Nephron (organoid): Measurements from ENCODE around the gene HHIPL1.

Experiments used
- H3K27ac Mint-ChIP-seq, 3 experiments: 2 replicates each; pipeline ENCODE4 v1.8.0; 2020; ENCODE audit warnings: mixed read lengths in 3 of 3, mild to moderate bottlenecking in 2 of 3, moderate library complexity in 1 of 3
- H3K27me3 Mint-ChIP-seq: 2 replicates; pipeline ENCODE4 v1.8.0; 2021; ENCODE audit warnings: low read depth, mild to moderate bottlenecking, moderate library complexity, mixed read lengths
- H3K36me3 Mint-ChIP-seq: 2 replicates; pipeline ENCODE4 v1.8.0; 2020; ENCODE audit warnings: low read depth, mixed read lengths
- H3K4me1 Mint-ChIP-seq: 2 replicates; pipeline ENCODE4 v1.8.0; 2020; ENCODE audit warnings: mixed read lengths
- H3K4me3 Mint-ChIP-seq, 3 experiments: 2 replicates each; pipeline ENCODE4 v1.8.0; 2020; ENCODE audit warnings: mild to moderate bottlenecking in 3 of 3, mixed read lengths in 3 of 3, moderate library complexity in 2 of 3
- H3K9me3 Mint-ChIP-seq: 2 replicates; pipeline ENCODE4 v1.8.0; 2020; ENCODE audit warnings: mixed read lengths
- TF ChIP-seq, protein P1 (sequence below), 3 experiments: fragments of 200-600 bp; sonication (generic); IDR thresholded peaks; one replicate each; pipeline ENCODE4 v1.5.0; 2021; ENCODE audit warnings: antibody characterized with exemption in 3 of 3; ENCODE audit not compliant: unreplicated experiment in 3 of 3

The HHIPL1 gene

DNA sequence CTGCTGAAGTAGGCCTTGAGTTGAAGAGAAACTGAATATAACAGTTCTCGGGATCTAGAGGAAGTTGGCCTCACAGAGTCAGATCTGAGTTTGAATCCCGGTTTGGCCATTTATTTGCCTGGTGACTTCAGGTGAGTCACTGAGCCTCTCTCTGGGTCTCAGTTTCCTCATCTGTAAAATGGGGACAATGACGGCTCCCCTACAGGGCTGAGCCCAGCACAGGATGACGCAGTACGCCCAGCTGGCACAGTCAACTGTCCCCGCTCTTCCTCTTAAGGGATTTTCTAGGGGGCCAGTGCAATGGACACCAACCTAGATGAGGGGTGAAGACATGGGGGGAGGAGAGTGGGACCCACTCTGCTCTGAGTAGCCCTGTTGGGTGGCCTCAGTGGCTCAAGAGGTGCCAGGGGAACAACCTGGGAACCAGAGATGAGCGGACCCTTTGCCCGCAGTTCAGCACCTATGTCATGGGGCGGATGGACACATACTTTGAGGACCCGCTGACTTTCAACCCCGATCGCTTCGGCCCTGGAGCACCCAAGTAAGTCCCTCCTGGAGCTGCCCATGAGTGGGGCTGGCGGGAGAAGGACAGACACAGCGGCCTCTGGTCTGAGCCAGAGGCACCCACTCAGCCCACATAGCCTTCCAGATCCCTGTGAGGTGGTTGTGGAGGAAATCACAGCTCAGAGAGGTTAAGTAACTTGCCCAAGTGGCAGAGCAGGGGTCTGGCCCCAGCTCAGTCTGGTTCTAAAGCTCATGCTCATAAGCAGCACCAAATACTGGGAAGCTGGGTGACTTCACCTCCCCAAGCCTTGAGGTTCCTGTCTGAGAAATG, 80.2 kb downstream of the HHIPL1 start:
- H3K27ac Mint-ChIP-seq = no peak overlapping the region
- H3K36me3 Mint-ChIP-seq = no peaks in the 10 kb centered on the region
- no peak overlapping the region for H3K4me3 Mint-ChIP-seq
- no peaks in the 10 kb centered on the region for H3K4me1 Mint-ChIP-seq
- H3K27me3 Mint-ChIP-seq = peaks cover 13% of the 10 kb centered on the region
- no peaks in the 10 kb centered on the region for H3K9me3 Mint-ChIP-seq
- TF ChIP-seq, protein P1, sequence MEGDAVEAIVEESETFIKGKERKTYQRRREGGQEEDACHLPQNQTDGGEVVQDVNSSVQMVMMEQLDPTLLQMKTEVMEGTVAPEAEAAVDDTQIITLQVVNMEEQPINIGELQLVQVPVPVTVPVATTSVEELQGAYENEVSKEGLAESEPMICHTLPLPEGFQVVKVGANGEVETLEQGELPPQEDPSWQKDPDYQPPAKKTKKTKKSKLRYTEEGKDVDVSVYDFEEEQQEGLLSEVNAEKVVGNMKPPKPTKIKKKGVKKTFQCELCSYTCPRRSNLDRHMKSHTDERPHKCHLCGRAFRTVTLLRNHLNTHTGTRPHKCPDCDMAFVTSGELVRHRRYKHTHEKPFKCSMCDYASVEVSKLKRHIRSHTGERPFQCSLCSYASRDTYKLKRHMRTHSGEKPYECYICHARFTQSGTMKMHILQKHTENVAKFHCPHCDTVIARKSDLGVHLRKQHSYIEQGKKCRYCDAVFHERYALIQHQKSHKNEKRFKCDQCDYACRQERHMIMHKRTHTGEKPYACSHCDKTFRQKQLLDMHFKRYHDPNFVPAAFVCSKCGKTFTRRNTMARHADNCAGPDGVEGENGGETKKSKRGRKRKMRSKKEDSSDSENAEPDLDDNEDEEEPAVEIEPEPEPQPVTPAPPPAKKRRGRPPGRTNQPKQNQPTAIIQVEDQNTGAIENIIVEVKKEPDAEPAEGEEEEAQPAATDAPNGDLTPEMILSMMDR (IDR thresholded peaks at IDR 0.05; ENCODE audit: unreplicated experiment in 3 of 3) = no peak

DNA sequence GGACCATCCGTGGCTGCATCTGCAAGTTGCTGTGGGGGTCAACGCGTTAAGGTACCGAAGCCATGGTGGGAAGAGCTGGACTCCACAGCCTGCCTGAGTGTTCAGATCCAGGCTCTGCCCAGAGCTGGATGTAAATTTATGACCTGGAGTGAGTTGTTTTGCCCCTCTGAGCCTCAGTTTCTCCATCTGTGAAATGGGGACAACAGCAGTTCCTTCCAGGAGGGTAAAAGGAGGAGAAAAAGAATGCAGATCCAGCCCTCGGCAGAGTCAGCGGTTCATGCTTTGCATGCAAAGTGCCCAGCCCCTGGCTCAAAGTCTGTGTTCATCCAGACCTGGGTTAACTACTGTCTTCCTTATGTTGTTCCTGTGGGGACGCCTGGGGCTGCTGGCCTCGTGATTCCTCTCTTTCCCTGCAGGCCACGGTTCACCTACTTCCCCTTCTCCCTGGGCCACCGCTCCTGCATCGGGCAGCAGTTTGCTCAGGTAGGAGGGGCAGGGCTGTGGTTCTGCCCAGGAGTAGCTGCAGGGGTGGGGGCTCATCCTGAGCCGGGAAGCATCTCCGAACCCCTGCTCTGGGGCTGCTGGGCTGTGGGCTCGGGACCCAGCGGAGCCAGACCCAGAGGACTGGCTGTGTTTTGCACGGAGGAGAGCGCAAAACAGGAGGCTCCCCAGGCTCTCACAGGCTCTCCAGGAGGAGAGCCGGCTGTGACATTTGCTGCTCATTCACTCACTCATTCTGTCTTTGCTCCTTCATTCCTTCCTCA, 81.0 kb downstream of the HHIPL1 start:
- TF ChIP-seq, protein P1 (IDR thresholded peaks at IDR 0.05; ENCODE audit: unreplicated experiment in 3 of 3) = no peak
- Mint-ChIP-seq H3K4me3 (no peak overlapping the region), H3K4me1 (no peaks in the 10 kb centered on the region), H3K9me3 (no peaks in the 10 kb centered on the region), H3K27me3 (peaks cover 13% of the 10 kb centered on the region), H3K27ac (peak overlapping the region in 1 of 3 experiments; percentile 31), H3K36me3 (no peaks in the 10 kb centered on the region)

DNA sequence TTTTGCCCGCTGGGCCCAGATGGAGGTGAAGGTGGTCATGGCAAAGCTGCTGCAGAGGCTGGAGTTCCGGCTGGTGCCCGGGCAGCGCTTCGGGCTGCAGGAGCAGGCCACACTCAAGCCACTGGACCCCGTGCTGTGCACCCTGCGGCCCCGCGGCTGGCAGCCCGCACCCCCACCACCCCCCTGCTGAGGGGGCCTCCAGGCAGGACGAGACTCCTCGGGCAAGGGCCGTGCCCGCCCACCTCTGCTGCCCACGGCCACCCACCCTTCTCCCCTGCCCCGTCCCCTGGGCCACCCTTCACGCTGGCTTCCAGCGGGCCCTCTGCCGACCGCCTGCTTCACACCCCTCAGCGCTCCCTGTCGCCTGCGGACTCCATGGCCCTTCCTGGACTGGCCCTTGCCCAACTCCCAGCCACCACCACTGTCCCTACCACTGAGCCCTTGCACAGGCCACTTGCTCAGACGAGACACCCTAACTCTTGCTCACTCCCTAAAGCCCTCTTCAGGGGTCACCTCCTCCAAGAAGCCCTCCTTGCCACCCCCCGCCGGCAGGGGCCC, 81.7 kb downstream of the HHIPL1 start:
- no peaks in the 10 kb centered on the region for H3K4me1 Mint-ChIP-seq
- H3K36me3 Mint-ChIP-seq = no peaks in the 10 kb centered on the region
- no peak overlapping the region for H3K27ac Mint-ChIP-seq
- peaks cover 13% of the 10 kb centered on the region for H3K27me3 Mint-ChIP-seq
- no peak overlapping the region for H3K4me3 Mint-ChIP-seq
- TF ChIP-seq, protein P1 (IDR thresholded peaks at IDR 0.05; ENCODE audit: unreplicated experiment in 3 of 3) = no peak
- H3K9me3 Mint-ChIP-seq = no peaks in the 10 kb centered on the region

DNA sequence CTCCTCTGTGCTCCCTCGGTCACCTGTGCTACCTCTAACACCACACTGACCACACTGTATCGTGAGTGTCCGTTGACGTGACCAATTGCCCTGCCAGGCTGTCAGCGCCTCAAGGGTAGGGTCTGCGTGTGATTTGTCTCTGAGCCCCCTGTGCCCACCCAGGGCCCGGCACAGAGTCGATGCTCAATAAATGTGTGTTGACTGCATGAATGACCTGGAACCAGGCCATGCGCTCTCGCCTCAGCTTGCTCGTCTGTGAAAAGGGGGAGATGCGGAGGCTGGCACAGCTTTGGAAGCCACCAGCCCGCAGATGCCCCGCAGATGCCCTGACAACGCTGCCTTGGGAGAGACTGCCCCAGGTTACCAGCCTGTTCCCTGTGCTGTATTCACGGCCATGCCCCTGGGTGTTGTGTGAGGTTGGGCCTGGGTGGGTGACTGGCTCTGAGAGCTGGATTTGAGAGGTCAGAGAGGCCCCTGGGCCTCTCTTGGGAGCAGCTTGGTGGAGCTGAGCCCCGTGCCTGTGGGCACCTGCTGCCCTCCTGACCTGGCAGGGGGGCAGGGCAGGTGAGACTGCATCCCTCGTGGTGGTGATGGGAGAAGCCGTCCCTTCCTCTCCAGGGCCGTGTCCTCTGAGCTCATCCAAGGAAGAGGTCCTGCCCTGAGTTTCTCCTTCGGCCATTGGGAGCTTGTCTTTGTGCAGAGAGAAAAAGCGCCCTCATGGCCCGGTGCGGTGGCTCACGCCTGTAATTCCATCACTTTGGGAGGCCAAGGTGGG, 82.4 kb downstream of the HHIPL1 start:
- H3K36me3 Mint-ChIP-seq = no peaks in the 10 kb centered on the region
- H3K4me3 Mint-ChIP-seq = no peak overlapping the region
- H3K9me3 Mint-ChIP-seq = no peaks in the 10 kb centered on the region
- H3K4me1 Mint-ChIP-seq = peaks cover 2% of the 10 kb centered on the region
- TF ChIP-seq, protein P1 (IDR thresholded peaks at IDR 0.05; ENCODE audit: unreplicated experiment in 3 of 3) = no peak
- H3K27ac Mint-ChIP-seq = no peak overlapping the region
- peaks cover 13% of the 10 kb centered on the region for H3K27me3 Mint-ChIP-seq

DNA sequence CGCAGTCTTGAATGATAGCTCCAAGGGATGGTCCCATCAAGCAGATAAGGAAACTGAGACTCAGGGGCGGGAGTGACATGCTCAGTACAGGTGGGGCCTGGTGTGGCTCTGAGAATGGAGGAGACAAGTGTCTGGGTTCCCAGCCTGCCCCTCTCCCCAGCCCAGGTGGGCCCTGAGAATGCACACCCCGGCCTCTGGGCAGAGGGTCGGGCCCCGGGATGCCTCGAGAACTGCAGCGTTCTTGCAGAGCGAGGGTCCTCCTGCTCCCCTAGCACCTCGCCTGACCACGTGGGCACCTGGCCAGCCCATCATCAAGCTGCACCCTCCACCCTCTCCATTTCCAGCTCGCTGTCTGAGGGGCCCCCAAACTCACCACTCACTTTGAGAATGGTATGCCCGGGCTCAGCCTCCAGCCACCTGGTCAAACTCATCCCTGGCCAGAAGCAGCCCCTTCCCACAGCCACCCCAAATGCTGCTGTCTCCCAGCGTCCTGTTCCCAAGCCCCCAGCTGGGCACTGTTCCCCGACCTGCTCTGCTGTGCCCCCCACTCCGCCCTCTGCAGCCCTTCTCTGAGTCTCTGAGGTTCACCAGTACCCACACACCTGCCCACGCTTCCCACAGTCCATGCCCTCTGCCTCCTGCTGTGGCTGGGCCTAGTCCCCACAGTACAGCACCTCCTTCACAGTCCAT, 83.4 kb downstream of the HHIPL1 start:
- H3K27ac Mint-ChIP-seq = peak overlapping the region in 1 of 3 experiments; percentile 31
- no peaks in the 10 kb centered on the region for H3K9me3 Mint-ChIP-seq
- peaks cover 8% of the 10 kb centered on the region for H3K4me1 Mint-ChIP-seq
- H3K4me3 Mint-ChIP-seq = no peak overlapping the region
- TF ChIP-seq, protein P1 (IDR thresholded peaks at IDR 0.05; ENCODE audit: unreplicated experiment in 3 of 3) = no peak
- no peaks in the 10 kb centered on the region for H3K36me3 Mint-ChIP-seq
- H3K27me3 Mint-ChIP-seq = peaks cover 13% of the 10 kb centered on the region
